GM23248 (cell line): Measurements from ENCODE around the gene JDP2. TPM values are rescaled to one million over a fixed set of nuclear protein-coding genes. Genes with fewer than 3 reads are reported as not detected.

Source experiments
- DNase-seq: peaks from one replicate; pipeline ENCODE4 v3.0.0-alpha.2; 2015
- H2AFZ ChIP-seq: fragments of 200-600 bp; sonication (generic); 2 replicates; pipeline ENCODE4 v1.6.1; 2016; ENCODE audit warnings: antibody characterized with exemption
- H3F3A ChIP-seq: fragments of 200-600 bp; sonication (generic); 2 replicates; pipeline ENCODE4 v1.6.1; 2016; ENCODE audit warnings: mild to moderate bottlenecking, antibody characterized with exemption, mixed run types; ENCODE audit not compliant: insufficient read depth
- H3K27ac ChIP-seq: fragments of 200-600 bp; sonication (generic); 2 replicates; pipeline ENCODE4 v1.5.1; 2016; ENCODE audit warnings: mild to moderate bottlenecking
- H3K27me3 ChIP-seq: fragments of 200-600 bp; sonication (generic); replicated peaks from 2 replicates; pipeline ENCODE4 v1.6.1; 2016; ENCODE audit warnings: mild to moderate bottlenecking; ENCODE audit not compliant: insufficient read depth
- H3K36me3 ChIP-seq: fragments of 200-600 bp; sonication (generic); 2 replicates; pipeline ENCODE4 v1.6.1; 2016; ENCODE audit warnings: low read depth, mild to moderate bottlenecking
- H3K4me1 ChIP-seq: fragments of 200-600 bp; sonication (generic); 2 replicates; pipeline ENCODE4 v1.6.1; 2016; ENCODE audit warnings: mild to moderate bottlenecking; ENCODE audit not compliant: insufficient read depth
- H3K4me2 ChIP-seq: fragments of 200-600 bp; sonication (generic); one replicate; pipeline ENCODE4 v1.6.1; 2016; ENCODE audit warnings: mild to moderate bottlenecking; ENCODE audit not compliant: unreplicated experiment
- H3K4me3 ChIP-seq: fragments of 200-600 bp; sonication (generic); 2 replicates; pipeline ENCODE4 v1.5.1; 2016; ENCODE audit warnings: mild to moderate bottlenecking
- H3K79me2 ChIP-seq: fragments of 200-600 bp; sonication (generic); 2 replicates; pipeline ENCODE4 v1.6.1; 2016; ENCODE audit warnings: mild to moderate bottlenecking; ENCODE audit not compliant: insufficient read depth
- H3K9ac ChIP-seq: fragments of 200-600 bp; sonication (generic); 2 replicates; pipeline ENCODE4 v1.6.1; 2016; ENCODE audit warnings: mild to moderate bottlenecking
- H3K9me2 ChIP-seq: fragments of 200-600 bp; sonication (generic); 2 replicates; pipeline ENCODE4 v1.6.1; 2016; ENCODE audit warnings: mixed run types, mild to moderate bottlenecking, moderate library complexity; ENCODE audit not compliant: insufficient read depth
- H3K9me3 ChIP-seq: fragments of 200-600 bp; sonication (generic); one replicate; pipeline ENCODE4 v1.6.1; 2017; ENCODE audit warnings: low read depth
- H4K20me1 ChIP-seq: fragments of 200-600 bp; sonication (generic); 2 replicates; pipeline ENCODE4 v1.6.0; 2016; ENCODE audit not compliant: insufficient read depth
- EZH2 ChIP-seq: fragments of 200-600 bp; sonication (generic); IDR thresholded peaks from 2 replicates; pipeline ENCODE4 v1.6.1; 2018; ENCODE audit warnings: antibody characterized with exemption, mild to moderate bottlenecking; ENCODE audit not compliant: insufficient read depth, poor library complexity, severe bottlenecking
- EZH2phosphoT487 ChIP-seq: fragments of 200-600 bp; sonication (generic); IDR thresholded peaks from 2 replicates; pipeline ENCODE4 v1.6.1; 2018; ENCODE audit warnings: antibody characterized with exemption, moderate library complexity, mild to moderate bottlenecking, low read depth; ENCODE audit not compliant: insufficient read depth
- WGBS, 2 experiments: methylation state at CpG; one replicate each; pipeline ENCODE4 v1.1.6; 2015 to 2017; ENCODE audit warnings: low lambda C conversion rate in 2 of 2, low coverage in 1 of 2; ENCODE audit errors: missing lambda C conversion rate in 2 of 2; 5-methylcytosine and 5-hydroxymethylcytosine counted together
- in situ Hi-C: fragments of 300-500 bp; cut with MboI; formaldehyde crosslinking; loops from 2 replicates; pipeline ENCODE4 v1.15.0; 2020
- polyA plus RNA-seq: library from polyadenylated mRNA; unstranded; fragments of >200 nt; fragmentation: Nextera tagmentation; extraction: Ambion mirVana; gene quantifications from 2 replicates; pipeline ENCODE4 v1.2.1, GENCODE V29; 2016
- total RNA-seq: library from RNA; depleted of rRNA; stranded (reverse); fragments of >200 nt; shearing (Covaris generic); gene quantifications from 2 replicates; pipeline ENCODE4 v1.2.3, GENCODE V29; 2014

JDP2 gene
- total and polyA plus RNA-seq, 2 experiments from 2014 or later, result 20.0 to 163 TPM

- no peak overlapping the region for H3K9ac ChIP-seq
- no peaks in the 10 kb centered on the region for H3K9me2 ChIP-seq
- H3K79me2 ChIP-seq, result no peaks in the 10 kb centered on the region
- no peaks in the 10 kb centered on the region for H4K20me1 ChIP-seq
- 86 to 88% methylated on average over 1 of the region's 1 CpG for WGBS, 2 experiments
- H3K4me1 ChIP-seq, result no peaks in the 10 kb centered on the region
- no peaks in the 10 kb centered on the region for H3K36me3 ChIP-seq
- H2AFZ ChIP-seq, result no peak overlapping the region
- TF ChIP-seq EZH2phosphoT487, result no peak
- TF ChIP-seq EZH2, result no peak
- in situ Hi-C loops, result no loop called here
- H3K4me3 ChIP-seq, result no peak overlapping the region
- no peaks in the 10 kb centered on the region for H3F3A ChIP-seq
- DNase-seq, result no peak
- H3K27me3 ChIP-seq, result no peaks in the 10 kb centered on the region
- H3K9me3 ChIP-seq, result no peaks in the 10 kb centered on the region
- H3K27ac ChIP-seq, result no peak overlapping the region
- no peak overlapping the region for H3K4me2 ChIP-seq
Measured at GRCh38 chr14:75504411-75504810, 76.6 kb downstream of the JDP2 start.

GRCh38 chr14:75506930-75507329 lies 79.1 kb downstream of the JDP2 start:
- 73 to 81% methylated on average over 1 of the region's 1 CpG for WGBS, 2 experiments
- in situ Hi-C loops, result no loop called here
- Histone ChIP-seq H4K20me1 (no peaks in the 10 kb centered on the region), H3K4me1 (no peaks in the 10 kb centered on the region), H3K36me3 (no peaks in the 10 kb centered on the region), H3K9ac (no peak overlapping the region), H3K79me2 (no peaks in the 10 kb centered on the region), H3K4me2 (no peak overlapping the region), H3K9me2 (no peaks in the 10 kb centered on the region), H3K27ac (no peak overlapping the region), H3K4me3 (no peak overlapping the region), H3K9me3 (no peaks in the 10 kb centered on the region), H2AFZ (no peak overlapping the region), H3K27me3 (no peaks in the 10 kb centered on the region), H3F3A (no peaks in the 10 kb centered on the region)
- TF ChIP-seq EZH2phosphoT487 (no peak), EZH2 (no peak)
- no peak for DNase-seq

- DNase-seq, result no peak
- in situ Hi-C loops, result no loop called here
- 79 to 89% methylated on average over 1 of the region's 1 CpG for WGBS, 2 experiments
Measured at GRCh38 chr14:75510547-75510946, 82.7 kb downstream of the JDP2 start.

GRCh38 chr14:75511201-75511600 lies 83.4 kb downstream of the JDP2 start:
- no peaks in the 10 kb centered on the region for H3K9me2 ChIP-seq
- no peak overlapping the region for H3K27ac ChIP-seq
- no peaks in the 10 kb centered on the region for H4K20me1 ChIP-seq
- peaks cover 5% of the 10 kb centered on the region; the same call in 1 of the 2 replicates for H3K27me3 ChIP-seq
- H3K4me2 ChIP-seq, result no peak overlapping the region
- no peak overlapping the region for H3K4me3 ChIP-seq
- H3F3A ChIP-seq, result no peaks in the 10 kb centered on the region
- in situ Hi-C loops, result no loop called here
- TF ChIP-seq EZH2 (no peak), EZH2phosphoT487 (no peak)
- H3K9me3 ChIP-seq, result no peaks in the 10 kb centered on the region
- H3K4me1 ChIP-seq, result no peaks in the 10 kb centered on the region
- no peaks in the 10 kb centered on the region for H3K36me3 ChIP-seq
- H3K79me2 ChIP-seq, result no peaks in the 10 kb centered on the region
- no peak for DNase-seq
- H2AFZ ChIP-seq, result no peak overlapping the region
- H3K9ac ChIP-seq, result no peak overlapping the region

More at GRCh38 chr14:75510547-75510946, 82.7 kb downstream of the JDP2 start:
- Histone ChIP-seq H3K4me3 (no peak overlapping the region), H3F3A (no peaks in the 10 kb centered on the region), H3K9me3 (no peaks in the 10 kb centered on the region), H3K36me3 (no peaks in the 10 kb centered on the region), H3K4me1 (no peaks in the 10 kb centered on the region), H3K9me2 (no peaks in the 10 kb centered on the region), H4K20me1 (no peaks in the 10 kb centered on the region), H3K27me3 (no peaks in the 10 kb centered on the region), H2AFZ (no peak overlapping the region), H3K79me2 (no peaks in the 10 kb centered on the region), H3K27ac (no peak overlapping the region), H3K4me2 (no peak overlapping the region), H3K9ac (no peak overlapping the region)
- TF ChIP-seq EZH2 (no peak), EZH2phosphoT487 (no peak)
